ENCODE measurements around the gene ZMYM3. TPM values are rescaled to one million over a fixed set of nuclear protein-coding genes. Genes with fewer than 3 reads are reported as not detected.
A peak's percentile ranks its signal among the peaks of the same experiment; 100 is the strongest.
"Not testable (repeated sequence)": the region's sequence is repeated elsewhere in the genome, so short reads cannot be mapped to it uniquely, and the experiment has no call there.

The ZMYM3 gene
- total and polyA plus RNA-seq, 7 experiments from 2014 or later, result 6.7 to 34.1 (median 21.5) TPM

GRCh38 chrX:71282514-71283402, 28.8 kb upstream of the ZMYM3 start:
- intact Hi-C loops (cut with micrococcal nuclease), result loop anchor here (1.0 to 10.0 kb wide), 12 partner anchors 28 to 828 kb away; partner anchors contain the start of genes SNX12 (in 2 of the 2), TAF1 (in 2 of the 2), ZMYM3 (in 2 of the 2) and FOXO4 (in 1 of the 2)

DNA sequence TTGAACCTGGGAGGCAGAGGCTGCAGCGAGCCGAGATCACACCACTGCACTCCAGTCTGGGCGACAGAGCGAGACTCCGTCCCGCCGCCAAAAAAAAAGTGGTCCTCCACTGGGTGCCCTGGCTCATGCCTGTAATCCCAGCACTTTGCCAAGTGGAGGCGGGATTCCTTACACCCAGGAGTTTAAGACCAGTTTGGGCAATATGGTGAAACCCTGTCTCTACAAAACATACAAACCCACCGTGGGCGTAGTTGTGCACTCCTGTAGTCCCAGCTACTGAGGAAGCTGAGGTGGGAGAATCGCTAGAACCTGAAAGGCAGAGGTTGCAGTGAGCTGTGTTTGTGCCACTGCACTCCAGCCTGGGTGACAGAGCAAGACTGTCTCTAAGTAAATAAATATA, 27.4 kb upstream of the ZMYM3 start:
- H3K27me3 Mint-ChIP-seq; CTCF ChIA-PET; H3K9me3 ChIP-seq (ENCODE audit: control insufficient read depth in 2 of 3, low read length in 3 of 3); H3K36me3 Mint-ChIP-seq; H3K4me1 ChIP-seq (ENCODE audit: control insufficient read depth in 2 of 2, insufficient read depth in 2 of 2, low read length in 2 of 2); H3K27me3 ChIP-seq (ENCODE audit: control insufficient read depth in 2 of 2, insufficient read depth in 2 of 2, low read length in 2 of 2); H3K4me3 ChIP-seq (ENCODE audit: low read length); H3K36me3 ChIP-seq (ENCODE audit: control insufficient read depth in 2 of 3, insufficient read depth in 3 of 3, low read length in 3 of 3); DNase-seq; POLR2A ChIA-PET; ATAC-seq; H3K4me3 Mint-ChIP-seq; H3K27ac ChIP-seq (ENCODE audit: low read depth, low read length); H3K9me3 Mint-ChIP-seq: not testable (repeated sequence)
- Mint-ChIP-seq H3K4me1 (peaks cover 0 to 14% (median 10%) of the 10 kb centered on the region in 7 donors), H3K27ac (peak overlapping the region in 1 of 9 donors; percentile 18)
- intact Hi-C loops (cut with micrococcal nuclease), result loop anchor here in 1 of 2 donors (10.0 kb wide), 1 partner anchor 826 kb away; no protein-coding TSS in a partner anchor

More at GRCh38 chrX:71282514-71283402, 28.8 kb upstream of the ZMYM3 start:
- H3K36me3 Mint-ChIP-seq, result peaks cover 0 to 8% (median 0%) of the 10 kb centered on the region in 5 donors
- peak overlapping the region; percentile 88 for H3K4me3 ChIP-seq (ENCODE audit: low read length)
- H3K27me3 Mint-ChIP-seq, result peaks cover 0 to 3% (median 0%) of the 10 kb centered on the region in 5 donors
- ATAC-seq (peak; percentile 56), DNase-seq (peak in 5 of 9 donors; percentile 8 to 78 (median 42))
- H3K4me3 Mint-ChIP-seq, result peak overlapping the region; percentile 94 to 99 (median 98)
- no peaks in the 10 kb centered on the region for H3K9me3 ChIP-seq (ENCODE audit: control insufficient read depth in 2 of 3, low read length in 3 of 3)
- ChIA-PET CTCF (interaction anchor here (0.5 to 1.4 kb wide), 6 partner anchors 29 to 313 kb away, joined by 3 to 4 read pairs (median 3); partner anchors contain the start of genes TAF1 and ZMYM3), POLR2A (interaction anchor here (0.6 to 2.9 kb wide), 20 partner anchors 9 to 266 kb away, joined by 3 to 54 read pairs (median 5); partner anchors contain the start of genes IL2RG, ITGB1BP2, MED12 and OGT)
- H3K4me1 ChIP-seq (ENCODE audit: control insufficient read depth in 2 of 2, insufficient read depth in 2 of 2, low read length in 2 of 2), result peaks cover 0 to 8% of the 10 kb centered on the region in 2 donors
- no peaks in the 10 kb centered on the region for H3K27me3 ChIP-seq (ENCODE audit: control insufficient read depth in 2 of 2, insufficient read depth in 2 of 2, low read length in 2 of 2)
- H3K27ac ChIP-seq (ENCODE audit: low read depth, low read length), result peak overlapping the region; percentile 93
- H3K4me1 Mint-ChIP-seq, result peaks cover 0 to 26% (median 13%) of the 10 kb centered on the region in 7 donors
- H3K27ac Mint-ChIP-seq, result peak overlapping the region; percentile 97 to 100 (median 99)
- H3K9me3 Mint-ChIP-seq, result peaks cover 0 to 3% (median 0%) of the 10 kb centered on the region in 11 donors
- H3K36me3 ChIP-seq (ENCODE audit: control insufficient read depth in 2 of 3, insufficient read depth in 3 of 3, low read length in 3 of 3), result peaks cover 0 to 7% (median 0%) of the 10 kb centered on the region in 3 experiments

DNA sequence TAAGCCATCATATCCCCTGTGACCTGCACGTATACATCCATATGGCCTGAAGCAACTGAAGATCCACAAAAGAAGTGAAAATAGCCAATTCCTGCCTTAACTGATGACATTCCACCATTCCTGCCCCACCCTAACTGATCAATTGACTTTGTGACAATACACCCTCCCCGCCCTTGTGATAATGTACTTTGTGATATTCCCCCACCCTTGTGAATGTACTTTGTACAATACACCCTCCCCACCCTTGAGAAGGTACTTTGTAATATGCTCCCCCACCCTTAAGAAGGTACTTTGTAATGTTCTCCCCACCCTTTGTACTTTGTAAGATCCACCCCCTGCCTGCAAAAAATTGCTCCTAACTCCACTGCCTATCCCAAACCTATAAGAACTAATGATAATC, 18.4 kb upstream of the ZMYM3 start:
- H3K36me3 ChIP-seq (ENCODE audit: control insufficient read depth in 2 of 3, insufficient read depth in 3 of 3, low read length in 3 of 3); H3K4me3 Mint-ChIP-seq; H3K9me3 Mint-ChIP-seq; H3K27me3 ChIP-seq (ENCODE audit: control insufficient read depth in 2 of 2, insufficient read depth in 2 of 2, low read length in 2 of 2); H3K27ac ChIP-seq (ENCODE audit: low read depth, low read length); intact Hi-C loops (cut with micrococcal nuclease); DNase-seq; CTCF ChIA-PET; POLR2A ChIA-PET; H3K4me1 ChIP-seq (ENCODE audit: control insufficient read depth in 2 of 2, insufficient read depth in 2 of 2, low read length in 2 of 2); H3K9me3 ChIP-seq (ENCODE audit: control insufficient read depth in 2 of 3, low read length in 3 of 3); H3K27ac Mint-ChIP-seq; H3K4me3 ChIP-seq (ENCODE audit: low read length); H3K4me1 Mint-ChIP-seq; H3K27me3 Mint-ChIP-seq; ATAC-seq; H3K36me3 Mint-ChIP-seq: not testable (repeated sequence)

DNA sequence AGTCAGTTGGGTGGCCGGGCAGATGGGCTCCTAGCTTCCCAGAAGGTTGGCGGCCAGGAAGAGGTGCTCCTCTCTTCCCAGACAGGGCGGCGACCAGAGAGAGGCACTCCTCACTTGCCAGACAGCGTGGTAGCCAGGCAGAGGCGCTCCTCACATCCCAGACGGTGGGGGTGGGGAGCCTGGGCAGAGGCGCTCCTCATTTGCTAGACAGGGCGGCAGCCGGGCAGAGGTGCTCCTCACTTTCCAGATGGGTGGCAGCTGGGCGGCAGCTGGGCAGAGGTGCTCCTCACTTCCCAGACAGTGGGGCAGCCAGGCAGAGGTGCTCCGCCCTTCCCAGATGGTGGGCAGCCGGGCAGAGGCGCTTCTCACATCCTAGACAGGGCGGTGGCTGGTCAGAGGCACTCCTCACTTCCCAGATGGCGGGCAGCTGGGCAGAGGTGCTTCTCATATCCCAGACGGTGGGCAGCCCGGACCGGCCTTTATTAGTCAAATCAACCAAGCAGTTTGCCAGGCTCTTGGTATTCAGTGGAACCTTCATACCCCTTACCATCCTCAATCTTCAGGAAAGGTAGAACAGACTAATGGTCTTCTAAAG, 16.0 kb upstream of the ZMYM3 start:
- peaks cover 0 to 1% (median 0%) of the 10 kb centered on the region in 11 donors for H3K9me3 Mint-ChIP-seq
- no peak overlapping the region for H3K4me3 ChIP-seq (ENCODE audit: low read length)
- H3K36me3 Mint-ChIP-seq, result peaks cover 0 to 6% (median 0%) of the 10 kb centered on the region in 5 donors
- no peaks in the 10 kb centered on the region for H3K9me3 ChIP-seq (ENCODE audit: control insufficient read depth in 2 of 3, low read length in 3 of 3)
- POLR2A ChIA-PET, result interaction anchor here (0.7 kb wide), 1 partner anchor 26 kb away, joined by 4 read pairs; no protein-coding TSS in a partner anchor
- H3K27me3 Mint-ChIP-seq, result no peaks in the 10 kb centered on the region
- peaks cover 0 to 2% (median 0%) of the 10 kb centered on the region in 7 donors for H3K4me1 Mint-ChIP-seq
- intact Hi-C loops (cut with micrococcal nuclease), result no loop called here
- no peaks in the 10 kb centered on the region for H3K36me3 ChIP-seq (ENCODE audit: control insufficient read depth in 2 of 3, insufficient read depth in 3 of 3, low read length in 3 of 3)
- CTCF ChIA-PET, result no interaction called here
- no peaks in the 10 kb centered on the region for H3K4me1 ChIP-seq (ENCODE audit: control insufficient read depth in 2 of 2, insufficient read depth in 2 of 2, low read length in 2 of 2)
- DNase-seq (no peak), ATAC-seq (no peak)
- H3K27ac Mint-ChIP-seq, result no peak overlapping the region
- H3K4me3 Mint-ChIP-seq, result no peak overlapping the region
- no peak overlapping the region for H3K27ac ChIP-seq (ENCODE audit: low read depth, low read length)
- H3K27me3 ChIP-seq (ENCODE audit: control insufficient read depth in 2 of 2, insufficient read depth in 2 of 2, low read length in 2 of 2), result no peaks in the 10 kb centered on the region

- H3K36me3 Mint-ChIP-seq; DNase-seq; CTCF ChIA-PET; H3K27ac Mint-ChIP-seq; H3K9me3 Mint-ChIP-seq; H3K4me3 ChIP-seq (ENCODE audit: low read length); H3K36me3 ChIP-seq (ENCODE audit: control insufficient read depth in 2 of 3, insufficient read depth in 3 of 3, low read length in 3 of 3); ATAC-seq; H3K27me3 Mint-ChIP-seq; H3K9me3 ChIP-seq (ENCODE audit: control insufficient read depth in 2 of 3, low read length in 3 of 3); intact Hi-C loops (cut with micrococcal nuclease); H3K4me1 Mint-ChIP-seq; H3K27ac ChIP-seq (ENCODE audit: low read depth, low read length); H3K4me1 ChIP-seq (ENCODE audit: control insufficient read depth in 2 of 2, insufficient read depth in 2 of 2, low read length in 2 of 2); POLR2A ChIA-PET; H3K27me3 ChIP-seq (ENCODE audit: control insufficient read depth in 2 of 2, insufficient read depth in 2 of 2, low read length in 2 of 2); H3K4me3 Mint-ChIP-seq: not testable (repeated sequence)
These were observed 14.7 kb upstream of the ZMYM3 start for GRCh38 chrX:71268624-71269023.

GRCh38 chrX:71256856-71257255, 2.9 kb upstream of the ZMYM3 start:
- H3K4me3 Mint-ChIP-seq, result no peak overlapping the region
- H3K4me1 Mint-ChIP-seq, result peaks cover 0 to 20% (median 14%) of the 10 kb centered on the region in 7 donors
- POLR2A ChIA-PET, result interaction anchor here (0.7 to 3.9 kb wide), 2 partner anchors 26 to 44 kb away, joined by 3 to 38 read pairs; partner anchors contain the start of gene NONO
- no peak overlapping the region for H3K27ac Mint-ChIP-seq
- H3K27me3 Mint-ChIP-seq, result no peaks in the 10 kb centered on the region
- Histone ChIP-seq H3K4me1 (ENCODE audit: control insufficient read depth in 2 of 2, insufficient read depth in 2 of 2, low read length in 2 of 2) (peaks cover 0 to 14% of the 10 kb centered on the region in 2 donors), H3K9me3 (ENCODE audit: control insufficient read depth in 2 of 3, low read length in 3 of 3) (no peaks in the 10 kb centered on the region), H3K27ac (ENCODE audit: low read depth, low read length) (no peak overlapping the region), H3K4me3 (ENCODE audit: low read length) (no peak overlapping the region), H3K36me3 (ENCODE audit: control insufficient read depth in 2 of 3, insufficient read depth in 3 of 3, low read length in 3 of 3) (peaks cover 0 to 3% (median 0%) of the 10 kb centered on the region in 3 experiments), H3K27me3 (ENCODE audit: control insufficient read depth in 2 of 2, insufficient read depth in 2 of 2, low read length in 2 of 2) (no peaks in the 10 kb centered on the region)
- H3K36me3 Mint-ChIP-seq, result no peaks in the 10 kb centered on the region
- CTCF ChIA-PET, result interaction anchor here (0.9 kb wide), 1 partner anchor 156 kb away, joined by 3 read pairs; no protein-coding TSS in a partner anchor
- peaks cover 0 to 3% (median 0%) of the 10 kb centered on the region in 11 donors for H3K9me3 Mint-ChIP-seq
- DNase-seq, result no peak
- intact Hi-C loops (cut with micrococcal nuclease), result no loop called here
- no peak for ATAC-seq

Measured in naive thymus-derived CD4-positive, alpha-beta T cell (primary cell).